DND-41 (cell line): ENCODE measurements around the gene PQBP1.

Experiments used
- ATAC-seq: fragments of 200-7000 bp; cut with Tn5 transposase; 3 replicates; pipeline ENCODE4 v1.9.1; 2021; ENCODE audit warnings: low read depth; ENCODE audit not compliant: insufficient read depth
- DNase-seq: peaks from one replicate; pipeline ENCODE4 v3.0.0-alpha.2; 2020
- H2AFZ ChIP-seq: 2 replicates; pipeline ENCODE4 v1.6.0; 2012; ENCODE audit warnings: low read depth, low read length
- H3K27ac ChIP-seq: 2 replicates; pipeline ENCODE4 v1.5.1; 2012; ENCODE audit warnings: low read length, inconsistent platforms
- H3K27me3 ChIP-seq: fragments of 200-600 bp; sonication (generic); 2 replicates; pipeline ENCODE4 v1.6.0; 2012; ENCODE audit warnings: low read length, mild to moderate bottlenecking, inconsistent platforms; ENCODE audit not compliant: insufficient read depth, poor library complexity
- H3K36me3 ChIP-seq: 2 replicates; pipeline ENCODE4 v1.5.1; 2012; ENCODE audit warnings: low read length, inconsistent platforms; ENCODE audit not compliant: insufficient read depth
- H3K4me1 ChIP-seq: 2 replicates; pipeline ENCODE4 v1.5.1; 2012; ENCODE audit warnings: mild to moderate bottlenecking, low read length; ENCODE audit not compliant: insufficient read depth
- H3K4me2 ChIP-seq: 2 replicates; pipeline ENCODE4 v1.6.0; 2012; ENCODE audit warnings: mild to moderate bottlenecking, moderate library complexity, low read length, inconsistent platforms; ENCODE audit not compliant: insufficient read depth
- H3K4me3 ChIP-seq, 2 experiments: fragments of 200-600 bp in 1 of 2; shearing (Covaris generic) in 1 of 2; 2 replicates each; pipeline ENCODE4 v1.5.1; 2012 to 2016; ENCODE audit warnings: inconsistent platforms in 2 of 2, low read length in 2 of 2, mild to moderate bottlenecking in 2 of 2, low read depth in 1 of 2, moderate library complexity in 1 of 2
- H3K79me2 ChIP-seq: 2 replicates; pipeline ENCODE4 v1.6.0; 2012; ENCODE audit warnings: low read length, inconsistent platforms; ENCODE audit not compliant: insufficient read depth
- H3K9ac ChIP-seq: 2 replicates; pipeline ENCODE4 v1.6.0; 2012; ENCODE audit warnings: low read depth, mild to moderate bottlenecking, inconsistent platforms, low read length, moderate library complexity
- H3K9me3 ChIP-seq: 2 replicates; pipeline ENCODE4 v1.5.1; 2012; ENCODE audit warnings: low read length, moderate library complexity, mild to moderate bottlenecking, inconsistent platforms; ENCODE audit not compliant: insufficient read depth, severe bottlenecking
- H4K20me1 ChIP-seq: 2 replicates; pipeline ENCODE4 v1.6.0; 2012; ENCODE audit warnings: low read length; ENCODE audit not compliant: insufficient read depth
- CTCF ChIP-seq: IDR thresholded peaks from 2 replicates; pipeline ENCODE4 v1.5.1; 2012; ENCODE audit warnings: borderline replicate concordance, low read length, moderate library complexity, mild to moderate bottlenecking; ENCODE audit not compliant: poor library complexity, severe bottlenecking; ENCODE audit errors: extremely low read depth
- EZH2 ChIP-seq: IDR thresholded peaks from 3 replicates; pipeline ENCODE4 v1.6.1; 2012; ENCODE audit warnings: borderline replicate concordance, low read depth, mild to moderate bottlenecking, moderate library complexity, low read length, inconsistent platforms; ENCODE audit not compliant: severe bottlenecking

PQBP1 gene

GRCh38 chrX:48918643-48919340 is 21.1 kb downstream of the PQBP1 start, which contains the start of gene PIM2:
PIM2 (minus strand) TSS chrX:48919024; CDS start chrX:48918834, 190 bp downstream.
- TF ChIP-seq CTCF, result no peak
- no peak for TF ChIP-seq EZH2
- peak; percentile 90 for ATAC-seq
- Histone ChIP-seq H4K20me1 (peaks cover 10% of the 10 kb centered on the region; the same call in 1 of the 2 replicates), H3K9ac (peak within 1 kb of the TSS; percentile 77), H3K27me3 (no peaks in the 10 kb centered on the region), H3K27ac (peak within 1 kb of the TSS; percentile 81), H3K9me3 (no peaks in the 10 kb centered on the region), H3K36me3 (peaks cover 25% of the 10 kb centered on the region), H3K4me2 (peak within 1 kb of the TSS; percentile 97), H2AFZ (peak within 1 kb of the TSS; percentile 59), H3K4me3 (peak within 1 kb of the TSS; percentile 62 to 79; a peak in 3 of 4 replicates), H3K4me1 (peaks cover 34% of the 10 kb centered on the region), H3K79me2 (peaks cover 12% of the 10 kb centered on the region)
- peak; percentile 96 for DNase-seq

- H3K36me3 ChIP-seq, result peaks cover 25% of the 10 kb centered on the region
- peak overlapping the region; percentile 20 to 55; a peak in 3 of 4 replicates for H3K4me3 ChIP-seq
- H3K9ac ChIP-seq, result peak overlapping the region; percentile 54
- peaks cover 10% of the 10 kb centered on the region; the same call in 1 of the 2 replicates for H4K20me1 ChIP-seq
- ATAC-seq (no peak), DNase-seq (no peak)
- H3K27ac ChIP-seq, result peak overlapping the region; percentile 65
- peaks cover 34% of the 10 kb centered on the region for H3K4me1 ChIP-seq
- peak overlapping the region; percentile 59 for H2AFZ ChIP-seq
- H3K9me3 ChIP-seq, result no peaks in the 10 kb centered on the region
- TF ChIP-seq CTCF, result no peak
- no peak for TF ChIP-seq EZH2
- peaks cover 12% of the 10 kb centered on the region for H3K79me2 ChIP-seq
- H3K4me2 ChIP-seq, result peak overlapping the region; percentile 80
- no peaks in the 10 kb centered on the region for H3K27me3 ChIP-seq
These were observed 21.7 kb downstream of the PQBP1 start for GRCh38 chrX:48919360-48919841.

GRCh38 chrX:48919947-48920717 is 22.4 kb downstream of the PQBP1 start:
- peaks cover 12% of the 10 kb centered on the region for H3K79me2 ChIP-seq
- H3K4me3 ChIP-seq, result peak overlapping the region in 1 of 2 experiments; percentile 55; a peak in 2 of 4 replicates
- peak overlapping the region; percentile 80 for H3K4me2 ChIP-seq

More at GRCh38 chrX:48919947-48920717, 22.4 kb downstream of the PQBP1 start:
- no peak for DNase-seq
- H3K9ac ChIP-seq, result peak overlapping the region; percentile 54; the same call in 1 of the 2 replicates
- no peaks in the 10 kb centered on the region for H3K27me3 ChIP-seq
- H3K9me3 ChIP-seq, result no peaks in the 10 kb centered on the region
- TF ChIP-seq EZH2 (no peak), CTCF (no peak)
- peak overlapping the region; percentile 18 for H3K27ac ChIP-seq
- H2AFZ ChIP-seq, result no peak overlapping the region
- H3K4me1 ChIP-seq, result peaks cover 34% of the 10 kb centered on the region
- peaks cover 21% of the 10 kb centered on the region for H3K36me3 ChIP-seq
- peaks cover 10% of the 10 kb centered on the region; the same call in 1 of the 2 replicates for H4K20me1 ChIP-seq
- ATAC-seq, result no peak
